CD8-positive, alpha-beta memory T cell (primary cell): ENCODE data around the gene BBS2. TPM values are rescaled to one million over a fixed set of nuclear protein-coding genes. Genes with fewer than 3 reads are reported as not detected.

Source experiments
- CTCF ChIA-PET: fragments of 350-600 bp; sonication (Branson Sonifier 250); formaldehyde crosslinking; loops from one replicate; lab custom pipeline; 2021; ENCODE audit warnings: antibody characterized with exemption; lab: Charles Lee
- POLR2A ChIA-PET: fragments of 350-600 bp; sonication (Branson Sonifier 250); formaldehyde crosslinking; loops from one replicate; lab custom pipeline; 2021; ENCODE audit warnings: antibody characterized with exemption; lab: Charles Lee
- DNase-seq, 5 donors: peaks; one replicate each; pipeline versions ENCODE4 v3.0.0 to v3.0.0-alpha.2; 2020 to 2022; ENCODE audit warnings: mixed read lengths in 1 of 5
- H3K27ac ChIP-seq: one replicate; pipeline ENCODE4 v1.7.0; 2013; ENCODE audit warnings: low read depth, mild to moderate bottlenecking, low read length, moderate library complexity
- H3K27me3 ChIP-seq: 2 replicates; pipeline ENCODE4 v1.7.0; 2013; ENCODE audit warnings: low read length, mild to moderate bottlenecking; ENCODE audit not compliant: insufficient read depth, poor library complexity, severe bottlenecking
- H3K36me3 ChIP-seq: 2 replicates; pipeline ENCODE4 v1.7.0; 2013; ENCODE audit warnings: mild to moderate bottlenecking, low read length, moderate library complexity; ENCODE audit not compliant: insufficient read depth
- H3K4me1 ChIP-seq: 2 replicates; pipeline ENCODE4 v1.7.0; 2013; ENCODE audit warnings: mild to moderate bottlenecking, low read length, moderate library complexity; ENCODE audit not compliant: insufficient read depth
- H3K4me3 ChIP-seq: 2 replicates; pipeline ENCODE4 v1.7.0; 2013; ENCODE audit warnings: mild to moderate bottlenecking, low read length
- H3K9me3 ChIP-seq: 2 replicates; pipeline ENCODE4 v1.7.0; 2013; ENCODE audit warnings: mild to moderate bottlenecking, low read length
- H3K27ac Mint-ChIP-seq, 8 donors: one replicate each; pipeline ENCODE4 v1.8.0; 2020 to 2021; ENCODE audit warnings: mixed read lengths in 8 of 8, mild to moderate bottlenecking in 6 of 8, inconsistent platforms in 3 of 8, moderate library complexity in 3 of 8
- H3K27me3 Mint-ChIP-seq, 2 donors: one replicate each; pipeline ENCODE4 v1.8.0; 2020 to 2021; ENCODE audit warnings: mixed read lengths in 2 of 2, mild to moderate bottlenecking in 1 of 2, moderate library complexity in 1 of 2
- H3K36me3 Mint-ChIP-seq, 3 donors: one replicate each; pipeline ENCODE4 v1.8.0; 2020 to 2021; ENCODE audit warnings: mixed read lengths in 3 of 3, inconsistent platforms in 1 of 3, mild to moderate bottlenecking in 1 of 3
- H3K4me1 Mint-ChIP-seq, 3 donors: one replicate each; pipeline ENCODE4 v1.8.0; 2020 to 2021; ENCODE audit warnings: mixed read lengths in 3 of 3, inconsistent platforms in 1 of 3, mild to moderate bottlenecking in 1 of 3
- H3K4me3 Mint-ChIP-seq, 7 donors: one replicate each; pipeline ENCODE4 v1.8.0; 2020 to 2021; ENCODE audit warnings: mixed read lengths in 7 of 7, mild to moderate bottlenecking in 6 of 7, moderate library complexity in 4 of 7, inconsistent platforms in 2 of 7
- H3K9me3 Mint-ChIP-seq, 5 donors: one replicate each; pipeline ENCODE4 v1.8.0; 2020 to 2022; ENCODE audit warnings: mixed read lengths in 5 of 5, mild to moderate bottlenecking in 3 of 5, moderate library complexity in 2 of 5, inconsistent platforms in 1 of 5
- polyA plus RNA-seq: library from polyadenylated mRNA; unstranded; fragments of 300-500 nt; fragmentation: Illumina TruSeq; gene quantifications from one replicate; pipeline ENCODE4 v1.2.3, GENCODE V29; 2021
- total RNA-seq, 2 experiments: library from RNA; stranded (reverse); gene quantifications; one replicate each; pipeline ENCODE4 v1.2.3, GENCODE V29; 2021

The BBS2 gene
- total and polyA plus RNA-seq, 3 experiments from 2014 or later, result 16.2 to 37.7 (median 19.1) TPM

DNA sequence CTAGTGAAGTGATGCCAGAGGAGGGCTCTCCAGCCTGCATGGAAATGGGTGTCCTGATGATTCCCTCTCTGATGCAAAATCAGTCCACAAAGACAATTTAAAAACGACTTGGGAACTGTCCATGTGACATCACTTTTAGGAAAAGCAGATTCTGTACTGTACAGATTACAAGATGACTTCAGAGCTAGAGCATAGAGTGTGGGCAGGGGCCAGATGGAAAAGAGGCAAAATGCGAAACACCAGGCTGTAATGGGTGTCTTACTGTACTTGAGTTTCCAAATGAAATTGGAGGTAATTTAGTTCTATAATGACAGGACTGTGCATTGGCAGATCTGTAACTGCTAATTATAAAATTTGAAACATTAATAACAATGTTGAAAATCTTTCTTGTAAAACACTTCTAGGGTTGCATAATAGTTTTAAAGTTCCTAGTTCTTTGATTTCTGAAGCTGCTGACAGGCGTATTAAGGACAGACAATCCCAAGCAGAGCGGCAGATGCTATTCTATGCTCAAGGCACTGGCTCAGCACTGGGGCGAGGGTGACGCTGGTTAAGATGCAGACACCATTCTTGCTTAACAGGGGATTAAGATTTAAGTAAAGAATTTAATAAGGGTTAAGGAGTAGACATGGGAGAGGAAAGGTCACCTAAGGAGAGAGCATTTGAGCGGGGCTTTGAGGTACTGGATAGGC lies 38.9 kb downstream of the BBS2 start:
- Mint-ChIP-seq H3K4me1 (peaks cover 3 to 8% (median 7%) of the 10 kb centered on the region in 3 donors), H3K9me3 (no peaks in the 10 kb centered on the region), H3K36me3 (peaks cover 4 to 84% (median 24%) of the 10 kb centered on the region in 3 donors), H3K27me3 (no peaks in the 10 kb centered on the region), H3K4me3 (no peak overlapping the region), H3K27ac (peak overlapping the region in 4 of 8 donors; percentile 5 to 93 (median 38))
- Histone ChIP-seq H3K36me3 (peaks cover 30% of the 10 kb centered on the region), H3K27ac (no peak overlapping the region), H3K4me3 (no peak overlapping the region), H3K9me3 (no peaks in the 10 kb centered on the region), H3K27me3 (no peaks in the 10 kb centered on the region), H3K4me1 (no peaks in the 10 kb centered on the region)
- DNase-seq, result no peak
- CTCF ChIA-PET, result interaction anchor here (1.0 kb wide), 1 partner anchor 236 kb away, joined by 3 read pairs; no protein-coding TSS in a partner anchor
- POLR2A ChIA-PET, result no interaction called here

DNA sequence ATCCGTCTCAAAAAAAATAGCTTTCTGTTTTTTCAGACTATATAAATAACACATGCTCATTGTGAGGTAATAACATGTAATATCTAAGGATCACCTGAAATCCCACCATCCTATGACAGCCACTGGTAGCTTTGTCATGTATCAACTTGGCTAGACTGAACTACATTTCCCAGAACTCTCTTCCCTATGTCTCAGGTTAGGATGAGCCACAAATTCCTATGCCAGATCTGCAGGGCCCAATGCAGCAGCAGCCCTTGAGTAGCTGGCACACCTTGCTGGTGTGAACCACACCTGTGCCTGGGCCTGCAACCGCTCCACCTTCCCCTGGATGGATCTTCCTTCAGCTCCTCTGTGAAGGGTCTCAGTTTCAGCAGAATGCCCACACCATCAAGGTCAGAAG lies 40.4 kb downstream of the BBS2 start:
- no peaks in the 10 kb centered on the region for H3K4me1 ChIP-seq
- Mint-ChIP-seq H3K9me3 (no peaks in the 10 kb centered on the region), H3K36me3 (peaks cover 0 to 84% (median 22%) of the 10 kb centered on the region in 3 donors), H3K4me3 (no peak overlapping the region), H3K4me1 (peaks cover 4 to 8% (median 7%) of the 10 kb centered on the region in 3 donors), H3K27me3 (no peaks in the 10 kb centered on the region), H3K27ac (peak overlapping the region in 6 of 8 donors; percentile 11 to 77 (median 46))
- CTCF ChIA-PET, result no interaction called here
- no peak overlapping the region for H3K27ac ChIP-seq
- H3K27me3 ChIP-seq, result no peaks in the 10 kb centered on the region
- H3K4me3 ChIP-seq, result no peak overlapping the region
- no peaks in the 10 kb centered on the region for H3K9me3 ChIP-seq
- DNase-seq, result no peak
- POLR2A ChIA-PET, result no interaction called here
- H3K36me3 ChIP-seq, result peaks cover 39% of the 10 kb centered on the region

DNA sequence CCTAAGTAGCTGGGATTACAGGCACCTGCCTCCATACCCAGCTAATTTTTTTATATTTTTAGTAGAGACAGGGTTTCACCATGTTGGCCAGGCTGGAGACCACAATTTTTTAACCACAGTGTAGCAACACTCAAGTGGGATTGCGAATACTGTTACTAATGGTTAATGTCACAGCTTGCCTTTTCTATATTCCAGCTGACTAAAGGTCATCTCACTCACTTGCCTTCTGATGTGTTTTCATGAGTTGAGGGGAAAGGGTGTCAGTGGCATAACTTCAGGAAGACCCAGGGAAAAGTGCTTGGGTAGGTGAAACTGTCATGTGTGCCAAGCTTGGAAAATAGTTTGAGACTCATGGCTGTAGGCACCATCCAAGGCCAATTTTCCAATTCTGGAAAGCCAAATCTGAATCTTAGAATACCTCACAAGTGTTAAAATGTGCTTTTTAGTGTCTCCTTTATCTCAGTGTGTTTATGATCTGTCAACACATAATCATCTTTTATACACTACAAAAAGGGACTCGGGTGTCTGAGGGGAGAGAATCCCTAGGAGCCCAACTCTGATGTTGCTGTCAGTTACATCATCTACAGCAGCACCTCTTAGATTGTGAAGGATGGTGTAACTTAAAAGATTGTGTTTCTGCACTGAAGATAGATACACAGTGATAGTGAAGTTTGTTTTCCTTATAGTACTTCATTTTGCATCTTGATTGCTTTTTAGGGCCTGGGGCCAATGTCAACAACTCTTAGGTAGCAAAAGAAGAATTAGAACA lies 41.4 kb downstream of the BBS2 start:
- ChIA-PET CTCF (no interaction called here), POLR2A (no interaction called here)
- no peaks in the 10 kb centered on the region for H3K27me3 ChIP-seq
- H3K4me3 ChIP-seq, result no peak overlapping the region
- no peaks in the 10 kb centered on the region for H3K9me3 ChIP-seq
- H3K36me3 ChIP-seq, result peaks cover 39% of the 10 kb centered on the region
- no peaks in the 10 kb centered on the region for H3K4me1 ChIP-seq
- no peak for DNase-seq
- Mint-ChIP-seq H3K27ac (peak overlapping the region in 1 of 8 donors; percentile 44), H3K27me3 (no peaks in the 10 kb centered on the region), H3K9me3 (no peaks in the 10 kb centered on the region), H3K36me3 (peaks cover 0 to 83% (median 22%) of the 10 kb centered on the region in 3 donors), H3K4me1 (peaks cover 4 to 8% (median 7%) of the 10 kb centered on the region in 3 donors), H3K4me3 (no peak overlapping the region)
- H3K27ac ChIP-seq, result no peak overlapping the region

DNA sequence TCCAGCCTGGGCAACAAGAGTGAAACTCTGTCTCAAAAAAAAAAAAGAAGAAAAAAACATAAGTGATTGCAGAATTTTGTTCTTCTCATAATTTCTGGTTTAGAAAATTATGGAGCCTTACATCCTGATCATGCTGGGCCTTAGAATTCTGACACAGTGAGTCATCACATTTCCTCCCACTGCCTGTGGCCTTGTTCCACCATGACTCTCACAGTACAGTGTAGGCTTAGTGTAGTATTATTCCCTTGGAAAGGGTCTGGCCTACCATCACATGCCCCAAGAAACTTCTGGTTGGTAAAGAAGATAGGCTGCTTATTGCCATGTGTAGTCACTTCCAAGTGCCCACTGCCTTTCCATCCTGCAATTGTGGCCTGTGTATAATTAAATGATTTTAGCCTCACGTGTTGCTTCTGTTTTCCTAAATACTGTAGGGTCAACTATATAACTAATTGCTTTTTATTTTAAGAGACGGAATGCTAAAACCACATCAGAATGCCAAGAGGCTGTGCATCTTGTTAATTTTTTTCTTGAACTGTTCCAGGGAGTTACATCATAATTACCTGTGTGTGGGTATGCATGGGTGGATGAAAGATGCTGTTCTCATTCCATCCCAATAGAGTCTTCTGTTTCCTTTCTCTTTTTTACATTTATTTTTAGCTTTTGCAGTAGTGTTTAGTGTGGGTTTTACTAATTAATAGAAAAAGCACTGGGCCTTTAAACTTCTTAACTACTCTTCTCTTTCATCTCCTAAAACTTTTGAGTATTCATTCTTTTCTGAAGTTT lies 42.5 kb downstream of the BBS2 start:
- Histone ChIP-seq H3K27me3 (no peaks in the 10 kb centered on the region), H3K9me3 (no peaks in the 10 kb centered on the region), H3K4me3 (no peak overlapping the region), H3K36me3 (peaks cover 43% of the 10 kb centered on the region), H3K27ac (no peak overlapping the region), H3K4me1 (no peaks in the 10 kb centered on the region)
- Mint-ChIP-seq H3K27me3 (no peaks in the 10 kb centered on the region), H3K9me3 (no peaks in the 10 kb centered on the region), H3K36me3 (peaks cover 0 to 83% (median 20%) of the 10 kb centered on the region in 3 donors), H3K4me3 (no peak overlapping the region), H3K27ac (peak overlapping the region in 5 of 8 donors; percentile 29 to 87 (median 66)), H3K4me1 (peaks cover 4 to 8% (median 7%) of the 10 kb centered on the region in 3 donors)
- DNase-seq, result no peak
- ChIA-PET CTCF (no interaction called here), POLR2A (no interaction called here)

- Histone ChIP-seq H3K27me3 (no peaks in the 10 kb centered on the region), H3K4me1 (no peaks in the 10 kb centered on the region), H3K9me3 (no peaks in the 10 kb centered on the region), H3K4me3 (no peak overlapping the region), H3K36me3 (peaks cover 57% of the 10 kb centered on the region), H3K27ac (no peak overlapping the region)
- H3K4me3 Mint-ChIP-seq, result no peak overlapping the region
- H3K4me1 Mint-ChIP-seq, result peaks cover 4 to 8% (median 7%) of the 10 kb centered on the region in 3 donors
- peaks cover 6 to 87% (median 19%) of the 10 kb centered on the region in 3 donors for H3K36me3 Mint-ChIP-seq
- no peak for DNase-seq
- POLR2A ChIA-PET, result interaction anchor here (0.6 kb wide), 1 partner anchor 24 kb away, joined by 3 read pairs; the partner anchor contains the start of genes NUDT21 and OGFOD1
- CTCF ChIA-PET, result interaction anchor here (1.2 kb wide), 1 partner anchor 25 kb away, joined by 3 read pairs; no protein-coding TSS in a partner anchor
- H3K27ac Mint-ChIP-seq, result peak overlapping the region in 2 of 8 donors; percentile 10 to 11
- H3K9me3 Mint-ChIP-seq, result no peaks in the 10 kb centered on the region
- no peaks in the 10 kb centered on the region for H3K27me3 Mint-ChIP-seq
Measured at GRCh38 chr16:56475201-56475600, 44.6 kb downstream of the BBS2 start.

- no peaks in the 10 kb centered on the region for H3K4me1 ChIP-seq
- ChIA-PET POLR2A (no interaction called here), CTCF (no interaction called here)
- no peaks in the 10 kb centered on the region for H3K9me3 ChIP-seq
- Mint-ChIP-seq H3K36me3 (peaks cover 12 to 91% (median 19%) of the 10 kb centered on the region in 3 donors), H3K9me3 (no peaks in the 10 kb centered on the region), H3K27ac (peak overlapping the region in 5 of 8 donors; percentile 9 to 73 (median 24)), H3K4me1 (peaks cover 0 to 2% (median 0%) of the 10 kb centered on the region in 3 donors), H3K27me3 (no peaks in the 10 kb centered on the region), H3K4me3 (no peak overlapping the region)
- no peaks in the 10 kb centered on the region for H3K27me3 ChIP-seq
- no peak for DNase-seq
- H3K27ac ChIP-seq, result no peak overlapping the region
- H3K4me3 ChIP-seq, result no peak overlapping the region
- H3K36me3 ChIP-seq, result peaks cover 76% of the 10 kb centered on the region
Measured at GRCh38 chr16:56470666-56471065, 49.2 kb downstream of the BBS2 start.

DNA sequence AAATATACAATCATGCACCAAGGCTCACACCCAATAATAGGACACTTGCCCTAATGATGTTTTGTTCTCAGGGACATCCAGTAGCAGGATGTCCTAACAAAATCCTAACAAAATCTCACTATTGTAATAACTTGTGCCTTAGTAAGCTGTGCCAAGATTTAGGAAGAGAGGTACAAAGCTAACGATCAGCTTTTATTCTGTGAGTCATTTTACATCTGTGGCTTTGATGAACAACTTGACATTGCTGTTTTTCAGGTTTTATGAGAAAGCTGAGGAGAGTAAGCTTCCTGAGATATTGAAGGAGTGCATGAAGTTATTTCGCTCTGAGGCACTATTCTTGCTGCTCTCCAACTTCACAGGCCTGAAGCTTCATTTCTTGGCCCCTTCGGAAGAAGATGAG lies 49.6 kb downstream of the BBS2 start:
- H3K4me1 ChIP-seq, result no peaks in the 10 kb centered on the region
- no peaks in the 10 kb centered on the region for H3K27me3 ChIP-seq
- Mint-ChIP-seq H3K9me3 (no peaks in the 10 kb centered on the region), H3K27ac (peak overlapping the region in 6 of 8 donors; percentile 9 to 73 (median 44)), H3K4me3 (no peak overlapping the region), H3K36me3 (peaks cover 12 to 91% (median 20%) of the 10 kb centered on the region in 3 donors), H3K27me3 (no peaks in the 10 kb centered on the region), H3K4me1 (peaks cover 0 to 2% (median 0%) of the 10 kb centered on the region in 3 donors)
- no peak overlapping the region for H3K4me3 ChIP-seq
- H3K27ac ChIP-seq, result no peak overlapping the region
- ChIA-PET CTCF (no interaction called here), POLR2A (no interaction called here)
- peaks cover 72% of the 10 kb centered on the region for H3K36me3 ChIP-seq
- no peaks in the 10 kb centered on the region for H3K9me3 ChIP-seq
- no peak for DNase-seq
